GM19035 (cell line): ENCODE measurements around the gene ECHS1.
"Not testable (repeated sequence)": the region's sequence is repeated elsewhere in the genome, so short reads cannot be mapped to it uniquely, and the experiment has no call there.

ENCODE experiments used
- ATAC-seq: cut with Tn5 transposase; IDR thresholded peaks from one replicate; pipeline ENCODE4 v1.9.1; 2021; ENCODE audit not compliant: unreplicated experiment

ECHS1 gene

GRCh38 chr10:133325440-133326222 is 47.5 kb downstream of the ECHS1 start:
- no peak for ATAC-seq

- no peak for ATAC-seq
Observed at GRCh38 chr10:133324857-133325260, 48.3 kb downstream of the ECHS1 start.

GRCh38 chr10:133324198-133324792 is 48.9 kb downstream of the ECHS1 start:
- ATAC-seq: peak; percentile 60

GRCh38 chr10:133322064-133322709 is 51.0 kb downstream of the ECHS1 start:
- not testable (repeated sequence) for ATAC-seq

GRCh38 chr10:133320852-133321422 is 52.2 kb downstream of the ECHS1 start:
- not testable (repeated sequence) for ATAC-seq

- peak; percentile 84 for ATAC-seq
Observed at GRCh38 chr10:133318494-133319127, 54.5 kb downstream of the ECHS1 start.

GRCh38 chr10:133316732-133317131 is 56.4 kb downstream of the ECHS1 start:
- ATAC-seq: no peak

GRCh38 chr10:133316266-133316665 is 56.9 kb downstream of the ECHS1 start:
- ATAC-seq: no peak

GRCh38 chr10:133315847-133316246 is 57.3 kb downstream of the ECHS1 start:
- ATAC-seq: no peak

- no peak for ATAC-seq
Observed at GRCh38 chr10:133314911-133315310, 58.2 kb downstream of the ECHS1 start.

GRCh38 chr10:133313192-133313591 is 60.0 kb downstream of the ECHS1 start:
- ATAC-seq: no peak

- ATAC-seq: no peak
Observed at GRCh38 chr10:133312769-133313145, 60.4 kb downstream of the ECHS1 start.
